CD4-positive, alpha-beta T cell (primary cell): Measurements from ENCODE around the gene SH3BP1. TPM values are rescaled to one million over a fixed set of nuclear protein-coding genes. Genes with fewer than 3 reads are reported as not detected.

Experiments used
- ATAC-seq: fragments of 200-7000 bp; cut with Tn5 transposase; one replicate; pipeline ENCODE4 v1.10.0; 2022; ENCODE audit warnings: mild to moderate bottlenecking; ENCODE audit not compliant: poor library complexity
- CTCF ChIA-PET: fragments of 350-600 bp; sonication (Branson Sonifier 250); formaldehyde crosslinking; loops from one replicate; lab custom pipeline; 2021; ENCODE audit warnings: antibody characterized with exemption, inconsistent platforms; lab: Charles Lee
- POLR2A ChIA-PET: fragments of 350-600 bp; sonication (Branson Sonifier 250); formaldehyde crosslinking; loops from one replicate; lab custom pipeline; 2021; ENCODE audit warnings: antibody characterized with exemption, inconsistent platforms; lab: Charles Lee
- DNase-seq, 14 experiments: peaks; one replicate each; pipeline ENCODE4 v3.0.0-alpha.2; 2013 to 2020; ENCODE audit warnings: mixed read lengths in 2 of 14
- H3K27ac ChIP-seq, 2 donors: one replicate each; pipeline versions ENCODE4 v1.5.1 to v1.7.0; 2013; ENCODE audit warnings: low read length in 2 of 2, low read depth in 1 of 2, mild to moderate bottlenecking in 1 of 2
- H3K27me3 ChIP-seq, 2 experiments: 1 replicate in 1 of 2; 2 replicates in 1 of 2; pipeline versions ENCODE4 v1.6.1 to v1.7.0; 2013; ENCODE audit warnings: low read length in 2 of 2, control low read depth in 1 of 2, mild to moderate bottlenecking in 1 of 2, moderate library complexity in 1 of 2; ENCODE audit not compliant: insufficient read depth in 2 of 2, control insufficient read depth in 1 of 2
- H3K36me3 ChIP-seq: one replicate; pipeline ENCODE4 v1.6.1; 2013; ENCODE audit warnings: low read length, control low read depth; ENCODE audit not compliant: insufficient read depth
- H3K4me1 ChIP-seq: one replicate; pipeline ENCODE4 v1.6.1; 2013; ENCODE audit warnings: low read length, control low read depth; ENCODE audit not compliant: insufficient read depth
- H3K4me3 ChIP-seq: one replicate; pipeline ENCODE4 v1.5.1; 2013; ENCODE audit warnings: mild to moderate bottlenecking, low read length, moderate library complexity
- H3K9me3 ChIP-seq, 2 experiments: 1 replicate in 1 of 2; 2 replicates in 1 of 2; pipeline versions ENCODE4 v1.6.1 to v1.7.0; 2013; ENCODE audit warnings: low read length in 2 of 2, mild to moderate bottlenecking in 2 of 2, control low read depth in 1 of 2, moderate library complexity in 1 of 2; ENCODE audit not compliant: control insufficient read depth in 1 of 2, insufficient read depth in 1 of 2
- H3K27ac Mint-ChIP-seq: one replicate; pipeline ENCODE4 v1.8.0; 2020; ENCODE audit warnings: mixed read lengths
- H3K27me3 Mint-ChIP-seq: one replicate; pipeline ENCODE4 v1.8.0; 2021; ENCODE audit warnings: mixed read lengths
- H3K36me3 Mint-ChIP-seq: one replicate; pipeline ENCODE4 v1.8.0; 2021; ENCODE audit warnings: low read depth, mixed read lengths
- H3K4me1 Mint-ChIP-seq: one replicate; pipeline ENCODE4 v1.8.0; 2021; ENCODE audit warnings: low read depth, mixed read lengths
- H3K4me3 Mint-ChIP-seq: one replicate; pipeline ENCODE4 v1.8.0; 2020; ENCODE audit warnings: mild to moderate bottlenecking, mixed read lengths
- H3K9me3 Mint-ChIP-seq: one replicate; pipeline ENCODE4 v1.8.0; 2020; ENCODE audit warnings: mixed read lengths
- CTCF ChIP-seq: fragments of 200-600 bp; IDR thresholded peaks from one replicate; pipeline ENCODE4 v1.8.0; 2022; ENCODE audit warnings: antibody characterized with exemption, mild to moderate bottlenecking
- intact Hi-C, 2 experiments: fragments of 100-400 bp; cut with DNase I in 1 of 2; cut with micrococcal nuclease in 1 of 2; formaldehyde crosslinking; loops; one replicate each; pipeline versions ENCODE4 v1.15.1 to v1.9.0; 2023 to 2025; cut with DNase I, micrococcal nuclease
- total RNA-seq, 174 experiments: library from RNA in 2 of 174; stranded (reverse) in 2 of 174; gene quantifications; one replicate each; pipeline ENCODE4 v1.2.3 and lab custom pipeline; 2021 to 2026

SH3BP1 gene
- total RNA-seq, 2 experiments from 2014 or later: 46.9 to 49.0 TPM

GRCh38 chr22:37678372-37678771 lies 38.9 kb downstream of the SH3BP1 start:
- Mint-ChIP-seq H3K9me3 (no peaks in the 10 kb centered on the region), H3K27me3 (no peaks in the 10 kb centered on the region), H3K4me1 (peaks cover 46% of the 10 kb centered on the region), H3K36me3 (peaks cover 9% of the 10 kb centered on the region), H3K4me3 (no peak overlapping the region), H3K27ac (peak overlapping the region; percentile 96)
- ChIA-PET CTCF (interaction anchor here (12.8 kb wide), 1 partner anchor 37 kb away, joined by 171 read pairs; the partner anchor contains the start of gene SH3BP1), POLR2A (interaction anchor here (0.6 to 10.5 kb wide), 5 partner anchors 8 to 70 kb away, joined by 3 to 256 read pairs (median 38); partner anchors contain the start of genes GGA1, NOL12 and PDXP)
- Histone ChIP-seq H3K4me1 (peaks cover 57% of the 10 kb centered on the region), H3K36me3 (peaks cover 5% of the 10 kb centered on the region), H3K27me3 (no peaks in the 10 kb centered on the region), H3K27ac (peak overlapping the region in 1 of 2 donors; percentile 99), H3K4me3 (no peak overlapping the region), H3K9me3 (peaks cover 0 to 4% of the 10 kb centered on the region in 2 experiments)
- no peak for TF ChIP-seq CTCF
- intact Hi-C loops: no loop called here
- DNase-seq (no peak), ATAC-seq (no peak)

GRCh38 chr22:37679670-37680069 lies 40.2 kb downstream of the SH3BP1 start:
- H3K9me3 ChIP-seq: peaks cover 0 to 4% of the 10 kb centered on the region in 2 experiments
- H3K4me3 ChIP-seq: no peak overlapping the region
- ATAC-seq (no peak), DNase-seq (no peak)
- Mint-ChIP-seq H3K36me3 (peaks cover 9% of the 10 kb centered on the region), H3K4me1 (peaks cover 35% of the 10 kb centered on the region), H3K9me3 (no peaks in the 10 kb centered on the region), H3K4me3 (peak overlapping the region; percentile 45), H3K27ac (peak overlapping the region; percentile 73), H3K27me3 (no peaks in the 10 kb centered on the region)
- H3K36me3 ChIP-seq: peaks cover 5% of the 10 kb centered on the region
- intact Hi-C loops: loop anchor here in 1 of 2 experiments (10.0 kb wide), 1 partner anchor 195 kb away; the partner anchor contains the start of gene MFNG
- TF ChIP-seq CTCF: no peak
- no peak overlapping the region for H3K27ac ChIP-seq
- CTCF ChIA-PET: interaction anchor here (4.5 to 12.8 kb wide), 2 partner anchors 20 to 38 kb away, joined by 63 to 171 read pairs; partner anchors contain the start of genes PDXP and SH3BP1
- no peaks in the 10 kb centered on the region for H3K27me3 ChIP-seq
- POLR2A ChIA-PET: interaction anchor here (1.1 to 7.1 kb wide), 5 partner anchors 13 to 46 kb away, joined by 3 to 42 read pairs (median 4); partner anchors contain the start of gene PDXP
- H3K4me1 ChIP-seq: peaks cover 44% of the 10 kb centered on the region

GRCh38 chr22:37680191-37680851 lies 40.9 kb downstream of the SH3BP1 start:
- H3K36me3 Mint-ChIP-seq: peaks cover 9% of the 10 kb centered on the region
- peak overlapping the region; percentile 45 for H3K4me3 Mint-ChIP-seq
- H3K9me3 Mint-ChIP-seq: no peaks in the 10 kb centered on the region
- ChIA-PET CTCF (interaction anchor here (1.0 to 12.8 kb wide), 7 partner anchors 9 to 55 kb away, joined by 3 to 171 read pairs (median 5); partner anchors contain the start of genes PDXP and SH3BP1), POLR2A (interaction anchor here (1.0 to 3.7 kb wide), 10 partner anchors 8 to 72 kb away, joined by 3 to 25 read pairs (median 8); partner anchors contain the start of genes GGA1 and PDXP)
- no peak overlapping the region for H3K4me3 ChIP-seq
- H3K4me1 Mint-ChIP-seq: peaks cover 28% of the 10 kb centered on the region
- H3K9me3 ChIP-seq: peaks cover 0 to 4% of the 10 kb centered on the region in 2 experiments
- no peaks in the 10 kb centered on the region for H3K27me3 ChIP-seq
- ATAC-seq (no peak), DNase-seq (no peak)
- no peak overlapping the region for H3K27ac ChIP-seq
- peaks cover 38% of the 10 kb centered on the region for H3K4me1 ChIP-seq
- peaks cover 5% of the 10 kb centered on the region for H3K36me3 ChIP-seq
- no peaks in the 10 kb centered on the region for H3K27me3 Mint-ChIP-seq
- H3K27ac Mint-ChIP-seq: peak overlapping the region; percentile 79
- intact Hi-C loops: loop anchor here in 1 of 2 experiments (10.0 kb wide), 1 partner anchor 196 kb away; the partner anchor contains the start of gene MFNG
- no peak for TF ChIP-seq CTCF
